HG02642 (cell line): ENCODE measurements around the gene ASCC1.

Experiments
- ATAC-seq: cut with Tn5 transposase; IDR thresholded peaks from one replicate; pipeline ENCODE4 v1.9.1; 2021; ENCODE audit warnings: mild to moderate bottlenecking; ENCODE audit not compliant: unreplicated experiment, poor library complexity

The ASCC1 gene

DNA sequence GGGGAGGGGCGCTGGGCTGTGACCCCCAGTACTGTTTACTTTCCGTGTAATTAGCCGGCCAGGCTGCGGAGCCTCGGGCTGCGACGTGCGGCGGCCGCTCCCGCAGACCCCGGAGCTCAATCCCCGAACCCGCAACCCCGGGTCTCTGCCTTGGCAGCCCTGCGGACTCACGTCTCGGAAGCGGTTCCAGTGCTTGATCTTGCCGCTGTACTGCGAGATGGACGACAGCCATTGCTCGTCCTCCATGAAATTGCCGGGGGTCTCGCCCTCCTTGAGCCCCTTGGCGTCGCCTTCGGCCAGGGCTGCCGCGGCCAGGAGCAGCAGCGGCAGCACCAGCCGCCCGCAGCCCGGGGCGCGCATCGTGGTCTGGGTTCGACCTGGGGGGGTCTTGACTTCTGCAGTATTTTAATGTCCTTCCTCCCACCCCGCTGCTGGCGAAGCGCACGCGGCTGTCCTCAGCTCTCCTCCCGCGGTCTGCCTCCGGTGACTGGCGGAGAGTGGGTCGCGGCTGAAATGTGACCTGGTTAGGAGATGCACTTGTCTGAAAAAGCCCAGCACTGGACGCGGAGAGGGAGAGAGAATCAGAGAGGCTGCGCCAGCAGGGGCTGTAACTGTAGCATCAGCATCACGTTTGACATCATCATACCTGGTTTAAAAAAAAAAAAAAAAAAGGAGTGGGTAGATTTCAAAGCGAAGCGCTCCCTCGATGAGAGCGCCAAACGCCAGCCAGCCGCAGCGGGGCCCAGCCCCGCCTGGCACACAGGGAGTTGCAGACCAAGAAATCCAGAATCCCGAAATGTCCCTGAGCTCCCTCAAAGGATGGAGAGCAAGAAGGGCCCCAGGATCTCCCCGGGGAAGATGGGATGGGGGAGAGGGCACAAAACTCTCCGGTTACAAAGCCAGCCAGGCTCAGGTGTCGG lies 127.8 kb downstream of the ASCC1 start, which contains the start of gene SPOCK2:
SPOCK2 (minus strand) TSS at position 583 of the 920 bp plus-strand sequence; CDS start at position 360, 223 bp downstream.
- no peak for ATAC-seq

DNA sequence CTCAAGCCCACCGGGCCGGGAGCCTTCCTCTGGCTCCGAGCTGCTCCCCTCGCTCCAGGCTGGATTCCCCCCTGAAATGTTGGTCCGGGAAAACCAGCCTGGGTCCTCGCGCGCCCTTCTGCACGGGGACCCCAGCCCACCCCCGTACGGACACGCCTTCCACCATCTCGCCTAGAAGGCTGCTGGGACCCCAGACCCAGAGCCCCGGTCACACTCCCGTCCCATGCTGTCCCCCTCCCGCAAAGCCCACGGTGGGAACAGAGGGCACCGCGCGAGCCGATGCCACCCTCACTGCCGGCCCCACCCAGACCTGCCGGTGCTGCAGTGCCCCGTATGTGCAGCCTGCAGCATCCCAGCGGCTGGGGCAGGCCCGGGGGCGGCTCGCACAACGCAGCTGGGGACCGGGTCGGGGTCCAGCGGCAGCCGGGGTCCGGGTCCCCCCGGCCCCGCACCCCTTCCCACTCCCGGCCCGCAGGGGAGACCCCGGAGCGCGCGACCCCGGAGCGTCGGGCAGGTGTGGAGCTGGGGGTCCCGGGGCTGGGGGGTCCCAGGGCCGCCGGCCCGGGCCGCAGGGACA lies 128.6 kb downstream of the ASCC1 start:
- no peak for ATAC-seq

DNA sequence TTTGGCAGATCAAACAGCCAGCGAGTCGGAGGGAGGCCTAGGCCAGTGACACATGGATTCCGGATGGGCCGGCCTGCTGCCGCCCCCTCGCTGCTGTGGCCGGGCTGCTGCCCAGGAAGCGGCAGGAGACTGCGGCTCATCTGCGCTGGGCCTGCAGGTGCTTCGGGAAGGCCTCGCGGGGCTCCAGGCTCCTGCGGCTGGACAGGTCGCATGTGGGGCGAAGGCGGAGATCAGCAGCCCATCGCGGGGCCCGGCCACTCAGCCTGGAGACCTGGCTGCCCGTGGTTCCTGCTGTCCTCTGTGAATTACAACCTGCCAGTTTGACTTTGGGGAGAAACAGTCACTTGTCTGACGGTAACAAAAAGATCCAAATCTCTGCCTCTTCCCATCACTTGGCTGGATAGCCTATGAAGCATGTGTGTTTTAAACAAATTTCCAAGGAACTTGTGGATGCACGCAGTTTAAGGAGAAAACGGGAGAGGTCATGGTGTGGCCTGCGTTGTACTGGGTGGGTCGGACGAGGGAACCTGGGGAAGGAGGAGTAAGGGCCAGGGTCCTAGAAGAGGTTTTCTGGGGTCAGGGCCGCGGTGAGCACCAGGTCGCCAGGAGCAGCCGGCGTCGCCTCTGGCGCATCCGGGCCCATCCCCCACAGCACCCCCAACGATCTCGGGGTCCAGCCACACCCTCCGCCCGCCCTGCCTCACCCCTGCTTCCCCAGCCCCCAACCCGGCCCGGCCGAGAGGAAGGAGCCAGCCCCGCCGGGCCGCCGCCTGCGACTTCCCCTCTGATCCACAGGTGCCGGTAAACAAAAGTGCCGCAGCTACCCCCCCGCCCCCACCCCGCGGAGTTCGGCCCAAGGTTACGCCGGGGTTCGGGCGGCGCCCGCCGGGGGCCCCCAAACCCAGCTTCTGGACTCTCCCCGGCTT lies 129.3 kb downstream of the ASCC1 start:
- no peak for ATAC-seq

DNA sequence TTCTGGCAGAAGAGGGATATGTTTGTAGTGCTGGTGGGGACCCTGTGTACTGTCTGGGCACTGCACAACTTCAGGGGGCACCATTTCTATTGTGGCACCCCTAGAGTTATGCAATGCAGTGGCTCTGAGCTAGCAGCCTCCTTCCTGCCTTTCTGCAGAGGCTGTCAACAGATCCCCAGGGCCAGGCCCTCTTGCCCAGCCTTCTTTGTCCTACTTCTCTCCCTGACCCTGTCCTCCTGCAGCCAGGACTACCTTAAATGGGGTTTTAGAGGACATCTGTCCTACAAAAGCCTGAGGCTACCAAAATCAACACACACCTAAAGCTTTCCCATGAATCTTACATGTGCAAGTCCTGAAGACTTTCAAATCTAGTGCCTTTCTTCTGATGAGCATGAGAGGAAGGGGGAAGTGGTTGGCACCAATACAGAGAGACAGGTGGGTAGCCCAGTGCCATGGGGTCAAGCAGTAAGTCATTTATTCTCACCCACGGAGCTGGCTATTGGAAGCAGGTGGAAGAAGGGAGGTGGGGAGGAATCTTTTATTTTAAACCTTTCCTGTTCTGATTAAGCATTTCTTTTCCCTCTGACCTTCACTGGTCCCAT lies 130.1 kb downstream of the ASCC1 start:
- no peak for ATAC-seq

DNA sequence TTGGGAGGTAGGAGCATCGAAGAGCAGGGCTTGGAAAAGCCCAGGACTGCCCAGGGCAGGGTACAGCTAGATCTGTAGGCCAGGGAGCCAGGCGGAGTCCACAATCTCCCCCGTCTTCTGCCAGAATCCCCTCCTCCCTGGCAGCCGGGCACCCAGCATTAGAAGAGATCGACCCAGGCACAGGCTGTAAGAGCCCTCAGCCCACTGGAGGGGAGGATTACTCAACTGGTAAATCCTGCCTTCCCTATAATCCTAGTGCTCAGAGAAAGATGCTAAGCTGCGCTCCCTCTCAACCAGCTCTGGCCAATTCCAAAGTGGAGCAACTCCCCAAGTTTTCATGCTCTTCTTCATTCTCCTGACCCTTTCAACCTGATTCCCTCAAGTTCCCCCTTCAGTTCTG lies 130.9 kb downstream of the ASCC1 start:
- no peak for ATAC-seq

DNA sequence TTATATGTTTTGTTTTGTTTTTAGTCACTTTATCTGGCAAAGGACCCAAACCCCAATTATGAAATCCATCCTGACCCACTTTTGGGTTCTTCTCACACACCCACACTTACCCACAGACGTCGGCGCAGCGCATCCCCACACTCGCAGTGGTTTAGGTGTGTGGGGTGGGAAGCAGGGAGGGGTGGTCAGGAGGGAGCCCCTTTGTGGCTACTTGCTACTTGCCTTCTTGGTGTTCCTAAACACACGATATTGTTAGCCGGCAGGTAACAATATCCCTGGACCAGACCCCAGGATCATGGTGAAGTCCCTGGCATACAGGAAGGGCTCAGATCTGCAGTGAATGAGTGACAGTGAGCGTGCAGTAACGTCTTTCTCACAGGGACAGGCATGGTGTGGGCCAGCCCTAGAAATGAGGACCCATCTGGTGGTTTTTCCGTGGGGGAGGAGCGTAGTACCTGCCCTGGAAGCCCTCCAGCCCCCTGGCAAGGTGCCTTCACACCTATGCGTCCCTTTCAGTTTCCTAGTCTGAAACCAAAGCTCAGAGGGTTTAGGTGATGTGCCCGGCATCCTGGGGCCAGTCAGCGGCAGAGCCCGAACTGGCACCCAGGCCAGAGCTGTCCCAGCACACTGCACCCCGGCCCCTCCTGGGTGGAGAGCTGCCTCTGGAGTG lies 132.2 kb downstream of the ASCC1 start:
- ATAC-seq = no peak

DNA sequence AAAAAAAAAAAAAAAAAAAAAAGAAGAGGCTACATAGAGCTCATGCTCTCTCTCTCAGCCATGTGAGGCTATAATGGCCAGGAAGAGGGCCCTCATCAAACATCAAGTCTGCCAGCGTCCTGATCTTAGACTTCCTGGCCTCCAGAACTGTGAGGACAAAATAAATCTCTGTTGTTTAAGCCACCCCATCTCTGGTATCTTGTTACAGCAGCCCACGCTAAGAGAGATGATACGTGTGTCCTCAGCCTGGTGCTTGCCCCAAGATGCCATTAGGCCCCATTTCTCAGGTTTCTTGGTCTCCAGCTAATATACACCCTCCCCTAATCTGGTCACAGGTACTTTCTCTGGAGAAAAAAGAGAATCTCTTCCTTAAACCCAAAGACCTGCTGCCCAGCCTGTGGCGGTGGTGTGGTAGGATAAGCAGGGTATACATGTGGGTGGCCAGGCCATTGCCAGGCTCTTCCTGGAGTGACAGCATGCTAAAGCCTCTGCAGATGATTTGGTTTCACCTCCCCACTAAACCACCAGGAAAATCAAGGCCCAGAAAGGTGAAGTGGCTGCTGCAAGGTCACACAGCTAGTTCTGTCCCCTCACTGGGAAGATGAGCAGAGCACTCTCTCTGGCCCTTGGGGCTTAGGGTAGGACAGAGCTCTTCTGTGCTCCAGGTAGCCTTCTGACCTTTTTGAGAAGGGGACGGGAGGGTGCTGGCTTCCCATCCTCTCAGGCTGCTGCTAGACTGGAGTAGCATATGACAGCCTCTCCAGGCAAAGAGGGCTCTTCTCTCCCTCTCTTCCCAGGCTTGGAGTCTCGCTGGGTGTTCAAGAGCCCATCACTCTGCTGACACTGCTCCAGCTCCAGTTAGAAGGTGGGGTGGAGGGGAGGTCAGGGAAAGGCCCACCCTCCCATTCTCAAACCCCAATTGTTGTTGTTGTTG lies 133.0 kb downstream of the ASCC1 start:
- ATAC-seq = no peak

DNA sequence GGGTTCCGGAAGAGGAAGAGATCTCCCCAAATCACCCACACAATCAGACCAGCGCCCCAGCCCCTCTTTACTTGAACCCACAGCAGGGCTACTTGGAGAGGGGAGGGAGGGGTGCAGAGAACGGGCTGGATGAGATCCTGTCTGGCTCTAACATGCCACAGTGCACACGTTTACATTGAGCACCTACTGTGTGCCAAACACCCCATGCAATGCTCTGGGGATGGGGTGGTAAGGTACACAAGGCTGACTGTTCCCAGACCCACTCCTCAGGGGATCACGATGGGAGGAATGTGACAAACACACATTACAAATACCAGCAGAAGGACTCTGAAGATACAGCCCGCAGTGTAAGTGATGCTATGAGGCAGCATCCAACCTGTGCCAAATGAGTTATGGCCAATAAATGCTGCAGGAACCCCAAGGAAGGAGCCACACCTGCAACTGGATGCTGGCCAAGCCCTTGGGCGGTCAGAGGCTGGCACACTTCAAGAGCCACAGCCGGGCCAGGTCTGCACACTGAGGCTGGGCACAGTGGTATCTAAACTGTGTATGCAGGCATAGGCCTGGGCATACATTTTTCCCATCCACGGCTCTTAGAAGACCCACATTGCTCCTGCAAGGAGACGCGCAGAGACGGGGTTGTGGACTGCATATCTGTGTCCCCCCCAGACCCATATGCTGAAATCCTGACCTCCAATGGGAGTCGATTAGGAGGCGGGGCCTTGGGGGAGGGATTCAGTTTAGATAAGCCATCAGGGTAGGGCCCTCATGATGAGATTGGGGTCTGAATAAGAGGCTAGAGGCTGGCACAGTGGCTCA lies 134.1 kb downstream of the ASCC1 start:
- no peak for ATAC-seq

DNA sequence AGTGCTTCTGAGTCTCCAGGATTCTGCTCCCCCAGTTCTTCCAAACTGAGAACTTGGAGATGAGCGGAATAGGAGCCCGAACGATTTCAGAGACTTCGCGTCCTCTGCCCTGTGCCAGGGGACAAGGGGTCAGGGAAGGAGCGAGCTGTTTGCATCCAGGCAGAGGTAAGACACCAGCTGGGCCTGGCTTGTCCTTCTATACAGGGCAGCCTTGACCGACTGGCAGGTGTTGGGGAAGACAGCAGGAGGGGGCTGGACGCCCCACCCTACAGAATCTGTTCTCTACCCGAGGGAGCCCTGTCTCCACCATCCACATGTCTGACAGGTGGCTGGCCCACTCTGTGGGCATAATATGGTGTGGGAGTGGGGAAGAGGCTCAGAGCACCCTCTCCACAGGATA lies 134.9 kb downstream of the ASCC1 start:
- ATAC-seq = no peak

DNA sequence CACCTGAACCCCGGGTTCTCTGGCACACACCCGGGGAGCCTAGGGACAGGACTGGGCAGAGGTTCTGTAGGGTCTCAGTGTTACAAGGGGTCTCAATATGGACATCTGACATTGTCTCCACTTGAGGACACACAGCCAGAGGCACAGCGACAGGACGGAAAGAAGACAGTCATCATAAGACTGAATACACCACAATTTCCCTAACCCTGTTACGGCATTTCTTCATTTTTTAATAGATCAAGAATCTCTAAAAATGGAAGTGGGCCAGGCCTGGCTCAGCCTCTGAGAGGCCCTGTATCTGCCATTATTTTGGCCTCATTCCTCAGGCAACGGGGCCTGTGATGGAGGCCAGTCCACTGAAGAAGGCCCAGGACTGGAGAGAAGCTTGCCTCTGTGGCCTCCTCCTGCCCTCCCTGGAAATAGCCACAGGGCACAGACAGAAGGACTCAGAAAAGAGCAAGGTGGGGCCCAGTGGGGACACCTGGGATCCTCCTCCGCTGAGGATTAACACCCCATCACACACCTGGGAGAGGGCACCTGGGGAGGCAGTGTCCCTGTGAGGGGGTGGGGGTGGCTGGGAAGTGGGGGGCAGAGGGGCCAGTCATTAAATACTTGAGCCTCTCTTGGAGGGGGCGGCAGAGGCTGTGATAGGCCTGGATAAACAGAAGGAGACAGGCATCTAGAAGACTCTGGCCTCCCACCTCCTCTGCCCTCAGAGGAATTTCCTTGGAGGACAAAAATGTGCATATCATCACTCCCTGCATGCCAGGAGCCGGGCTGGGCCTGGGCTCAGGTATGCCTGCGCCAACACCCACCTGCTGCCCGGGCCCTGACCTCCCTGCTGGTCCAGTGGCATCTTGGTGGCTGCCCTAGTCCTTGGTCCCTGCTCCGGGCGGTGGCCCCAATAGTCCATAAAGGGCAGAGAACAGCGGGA lies 135.8 kb downstream of the ASCC1 start:
- ATAC-seq = no peak

DNA sequence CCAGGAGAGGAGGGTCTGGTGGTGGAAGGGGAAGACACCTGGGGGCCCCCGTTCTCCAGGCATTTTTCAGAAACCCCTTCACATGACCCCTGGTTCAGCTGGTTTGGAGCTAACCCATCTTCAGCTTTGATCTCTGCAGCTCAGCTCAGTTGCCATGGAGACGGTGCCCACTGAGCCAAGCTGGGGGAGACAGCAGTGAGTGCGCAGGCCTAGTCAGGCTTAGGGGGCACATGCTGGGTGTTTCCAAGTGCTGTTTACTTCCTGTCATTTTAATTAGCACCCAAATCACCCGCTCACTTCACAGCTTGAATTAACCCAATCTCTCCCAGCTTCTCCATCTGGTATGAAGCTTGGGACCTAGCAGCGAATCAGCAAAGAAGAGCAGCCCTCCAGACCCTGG lies 136.7 kb downstream of the ASCC1 start:
- ATAC-seq = no peak

DNA sequence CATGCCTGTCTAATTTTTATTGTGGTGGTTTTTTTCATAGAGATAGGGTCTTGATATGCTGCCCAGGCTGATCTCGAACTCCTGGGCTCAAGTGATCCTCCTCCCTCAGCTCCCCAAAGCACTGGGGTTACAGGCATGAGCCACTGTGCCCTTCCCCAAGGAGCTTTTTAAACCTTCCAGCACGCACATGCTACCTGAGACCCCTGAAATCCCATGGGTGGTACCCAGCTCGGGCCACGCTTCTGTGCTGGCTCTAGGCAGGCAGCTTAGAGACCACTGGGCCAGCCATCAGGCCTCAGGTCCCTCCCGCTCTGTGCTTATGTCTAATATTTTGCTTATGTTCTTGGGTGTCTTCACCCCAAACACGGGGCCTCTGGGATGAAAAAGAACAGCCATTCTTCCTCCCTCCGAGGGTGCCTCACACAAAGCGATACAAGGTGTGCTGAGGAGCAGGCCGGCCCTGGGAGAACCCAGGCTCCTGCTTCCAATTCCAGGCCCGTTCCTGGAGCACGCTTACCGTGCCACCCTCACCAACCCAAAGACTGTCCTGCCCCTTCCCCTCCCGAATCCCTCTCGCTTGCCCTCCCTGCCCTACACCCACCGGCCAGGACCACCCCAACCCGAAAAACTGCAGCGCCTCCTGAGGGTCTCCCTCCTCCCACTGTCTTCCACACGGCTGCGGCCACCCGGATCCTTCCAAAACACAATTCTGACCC lies 138.6 kb downstream of the ASCC1 start:
- ATAC-seq = no peak

DNA sequence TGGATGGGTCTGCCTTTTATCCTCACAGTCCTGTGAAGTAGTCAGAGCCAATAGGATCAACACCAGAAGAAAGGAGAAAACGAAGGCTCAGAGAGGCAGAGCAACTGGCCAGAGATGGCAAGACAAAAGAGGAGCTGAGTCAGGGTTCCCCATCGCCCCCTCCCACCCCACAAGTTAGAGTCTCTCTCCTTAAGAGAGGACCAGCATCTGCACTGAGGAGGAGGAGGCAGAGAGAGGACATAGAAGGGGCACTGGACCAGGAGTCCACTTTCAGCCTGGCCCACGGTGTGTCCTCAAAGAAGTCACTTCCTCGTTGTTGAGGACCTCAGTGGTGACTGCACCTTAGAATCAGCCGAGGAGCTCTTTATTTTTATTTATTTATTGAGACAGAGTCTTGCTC lies 139.3 kb downstream of the ASCC1 start:
- ATAC-seq = no peak

DNA sequence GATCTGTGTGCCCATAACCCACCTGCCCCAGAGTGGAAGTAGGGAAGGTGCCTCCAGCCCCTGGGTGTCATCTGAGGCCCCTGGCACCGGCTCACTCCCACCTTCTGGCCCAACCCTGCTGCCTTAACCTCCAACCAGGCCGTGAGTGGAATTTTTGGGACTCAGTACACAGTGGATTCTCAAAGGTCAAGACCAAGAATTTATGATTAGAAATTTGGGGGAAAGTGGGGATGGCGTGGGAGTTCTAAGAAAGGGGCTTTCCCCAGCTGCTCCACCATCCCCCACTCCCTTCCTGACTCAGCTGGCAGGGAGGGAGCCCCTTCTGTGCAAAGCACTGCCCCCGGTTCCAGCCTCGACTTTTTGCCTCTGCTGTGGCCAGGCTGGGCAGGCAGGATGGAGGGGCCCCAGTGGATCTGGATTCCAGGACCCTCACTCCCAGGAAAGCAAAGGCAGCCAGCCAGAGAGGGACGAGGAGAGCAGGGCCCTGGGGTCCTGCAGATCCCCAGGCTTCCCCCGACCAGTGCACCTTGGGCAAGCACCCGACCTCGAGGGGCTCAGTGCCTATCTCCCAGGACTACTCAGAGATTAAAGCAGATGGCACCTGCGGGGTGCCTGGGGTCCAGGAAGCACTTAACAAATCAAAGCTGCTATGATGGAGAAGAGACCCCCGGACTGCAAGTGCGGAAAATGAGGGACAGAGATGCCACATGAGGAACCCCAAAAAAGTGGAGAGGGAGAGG lies 140.5 kb downstream of the ASCC1 start:
- no peak for ATAC-seq

DNA sequence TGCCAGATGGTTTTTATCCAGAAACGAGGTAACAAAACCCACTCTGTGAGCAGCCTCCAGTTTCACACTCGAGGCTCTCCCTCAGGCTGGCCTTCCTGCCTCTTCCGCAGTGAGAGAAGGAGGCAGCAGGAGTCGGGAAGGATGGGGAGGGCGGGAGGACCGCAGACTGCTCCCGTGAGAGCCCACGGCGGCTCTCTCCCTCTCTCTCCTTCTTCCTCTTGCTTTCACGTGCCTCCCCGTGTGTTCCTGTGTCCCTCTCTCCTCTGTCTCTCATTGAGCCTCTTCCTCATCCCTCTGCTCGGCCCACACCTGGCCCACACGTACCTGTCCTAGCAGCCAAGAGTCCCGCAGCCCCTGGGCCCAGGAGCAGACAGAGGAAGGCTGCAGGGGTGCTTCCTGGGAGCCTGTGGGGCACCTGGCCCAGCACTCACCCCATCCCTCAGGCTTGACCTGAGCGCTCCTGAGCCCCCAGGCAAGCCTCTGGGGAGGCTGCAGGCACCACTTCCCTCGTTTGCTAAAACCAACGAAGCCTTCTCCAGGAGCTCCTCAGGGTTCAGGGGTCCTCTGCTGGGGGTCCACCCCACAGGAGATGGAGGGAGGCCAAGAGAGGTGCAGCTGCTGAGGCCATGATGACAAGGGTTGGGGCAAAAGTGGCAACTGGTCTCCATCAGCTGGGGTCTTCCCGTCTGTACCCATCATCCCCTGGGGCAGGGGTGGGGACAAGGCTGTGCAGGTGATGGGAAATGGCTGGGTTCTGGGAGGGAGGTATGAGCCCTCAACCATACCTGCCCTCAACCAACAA lies 141.3 kb downstream of the ASCC1 start:
- ATAC-seq = no peak
